HEK293 (cell line): ENCODE data around the gene RPS6KA5.

ENCODE experiments used
- YY1 ChIP-seq: fragments of 450-650 bp; formaldehyde crosslinking; IDR thresholded peaks from 2 replicates; pipeline ENCODE4 v1.5.1; 2018; ENCODE audit warnings: missing biosample characterization, missing genetic modification characterization
- ZBTB21 ChIP-seq: fragments of 450-650 bp; formaldehyde crosslinking; IDR thresholded peaks from 2 replicates; pipeline ENCODE4 v1.5.1; 2017; ENCODE audit warnings: missing biosample characterization, missing genetic modification characterization
- ZNF302 ChIP-seq: fragments of 450-650 bp; formaldehyde crosslinking; IDR thresholded peaks from 2 replicates; pipeline ENCODE4 v1.5.1; 2016; ENCODE audit warnings: missing biosample characterization, missing genetic modification characterization, low read depth
- ZNF660 ChIP-seq: fragments of 450-650 bp; IDR thresholded peaks from 2 replicates; pipeline ENCODE4 v1.5.1; 2018; ENCODE audit warnings: missing biosample characterization, mild to moderate bottlenecking, missing genetic modification characterization
- ZNF747 ChIP-seq: fragments of 450-650 bp; formaldehyde crosslinking; IDR thresholded peaks from 2 replicates; pipeline ENCODE4 v1.5.1; 2016; ENCODE audit warnings: missing biosample characterization, missing genetic modification characterization
- ZNF76 ChIP-seq: fragments of 450-650 bp; formaldehyde crosslinking; IDR thresholded peaks from 2 replicates; pipeline ENCODE4; 2016; ENCODE audit warnings: low read depth, missing biosample characterization, missing genetic modification characterization, borderline replicate concordance
- ZNF777 ChIP-seq: fragments of 450-650 bp; formaldehyde crosslinking; IDR thresholded peaks from 2 replicates; pipeline ENCODE4 v1.5.1; 2017; ENCODE audit warnings: missing biosample characterization, missing genetic modification characterization, borderline replicate concordance
- TF ChIP-seq, protein P1 (sequence below): fragments of 450-650 bp; formaldehyde crosslinking; IDR thresholded peaks from 2 replicates; pipeline ENCODE4 v1.5.1; 2016; ENCODE audit warnings: missing biosample characterization, missing genetic modification characterization
- TF ChIP-seq, protein P2 (sequence below): fragments of 450-650 bp; formaldehyde crosslinking; conservative IDR thresholded peaks from 2 replicates; pipeline ENCODE4 v1.5.1; 2016; ENCODE audit warnings: low read depth, missing biosample characterization, missing genetic modification characterization
- TF ChIP-seq, protein P3 (sequence below): IDR thresholded peaks from 2 replicates; pipeline ENCODE4 v1.6.1; 2011; ENCODE audit warnings: mild to moderate bottlenecking, low read depth, low read length, borderline replicate concordance
- TF ChIP-seq, protein P4 (sequence below): fragments of 450-650 bp; formaldehyde crosslinking; IDR thresholded peaks from 2 replicates; pipeline ENCODE4 v1.5.1; 2016; ENCODE audit warnings: missing biosample characterization, missing genetic modification characterization, borderline replicate concordance

DNA sequence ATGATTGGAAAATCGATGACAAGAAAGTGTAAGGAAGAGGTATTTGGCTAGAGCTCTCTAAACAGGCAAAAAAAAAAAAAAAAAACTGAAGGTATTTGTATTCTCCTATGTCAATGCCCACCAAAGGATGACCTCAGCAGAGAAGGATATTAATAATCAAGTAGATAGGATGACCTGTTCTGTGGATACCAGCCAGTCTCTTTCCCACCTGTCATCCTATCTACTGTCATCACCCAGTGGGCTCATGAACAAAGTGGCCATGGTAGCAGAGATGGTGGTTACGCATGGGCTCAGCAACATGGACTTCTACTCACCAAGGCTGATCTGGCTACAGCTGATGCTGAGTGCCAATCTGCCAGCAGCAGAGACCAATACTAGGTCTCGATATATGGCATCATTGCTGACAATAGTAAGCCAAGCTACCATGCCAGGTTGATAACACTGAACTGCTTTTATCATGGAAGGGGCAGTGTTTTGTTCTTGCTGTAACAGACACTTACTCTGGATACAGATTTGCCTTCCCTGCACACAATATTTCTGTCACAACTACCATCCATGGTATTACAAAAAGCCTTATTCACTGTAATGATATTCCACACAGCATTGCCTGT is 43.5 kb downstream of the RPS6KA5 start:
- TF ChIP-seq, protein P1, sequence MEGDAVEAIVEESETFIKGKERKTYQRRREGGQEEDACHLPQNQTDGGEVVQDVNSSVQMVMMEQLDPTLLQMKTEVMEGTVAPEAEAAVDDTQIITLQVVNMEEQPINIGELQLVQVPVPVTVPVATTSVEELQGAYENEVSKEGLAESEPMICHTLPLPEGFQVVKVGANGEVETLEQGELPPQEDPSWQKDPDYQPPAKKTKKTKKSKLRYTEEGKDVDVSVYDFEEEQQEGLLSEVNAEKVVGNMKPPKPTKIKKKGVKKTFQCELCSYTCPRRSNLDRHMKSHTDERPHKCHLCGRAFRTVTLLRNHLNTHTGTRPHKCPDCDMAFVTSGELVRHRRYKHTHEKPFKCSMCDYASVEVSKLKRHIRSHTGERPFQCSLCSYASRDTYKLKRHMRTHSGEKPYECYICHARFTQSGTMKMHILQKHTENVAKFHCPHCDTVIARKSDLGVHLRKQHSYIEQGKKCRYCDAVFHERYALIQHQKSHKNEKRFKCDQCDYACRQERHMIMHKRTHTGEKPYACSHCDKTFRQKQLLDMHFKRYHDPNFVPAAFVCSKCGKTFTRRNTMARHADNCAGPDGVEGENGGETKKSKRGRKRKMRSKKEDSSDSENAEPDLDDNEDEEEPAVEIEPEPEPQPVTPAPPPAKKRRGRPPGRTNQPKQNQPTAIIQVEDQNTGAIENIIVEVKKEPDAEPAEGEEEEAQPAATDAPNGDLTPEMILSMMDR (tag by site-specific recombination) = no peak
- TF ChIP-seq, protein P2, sequence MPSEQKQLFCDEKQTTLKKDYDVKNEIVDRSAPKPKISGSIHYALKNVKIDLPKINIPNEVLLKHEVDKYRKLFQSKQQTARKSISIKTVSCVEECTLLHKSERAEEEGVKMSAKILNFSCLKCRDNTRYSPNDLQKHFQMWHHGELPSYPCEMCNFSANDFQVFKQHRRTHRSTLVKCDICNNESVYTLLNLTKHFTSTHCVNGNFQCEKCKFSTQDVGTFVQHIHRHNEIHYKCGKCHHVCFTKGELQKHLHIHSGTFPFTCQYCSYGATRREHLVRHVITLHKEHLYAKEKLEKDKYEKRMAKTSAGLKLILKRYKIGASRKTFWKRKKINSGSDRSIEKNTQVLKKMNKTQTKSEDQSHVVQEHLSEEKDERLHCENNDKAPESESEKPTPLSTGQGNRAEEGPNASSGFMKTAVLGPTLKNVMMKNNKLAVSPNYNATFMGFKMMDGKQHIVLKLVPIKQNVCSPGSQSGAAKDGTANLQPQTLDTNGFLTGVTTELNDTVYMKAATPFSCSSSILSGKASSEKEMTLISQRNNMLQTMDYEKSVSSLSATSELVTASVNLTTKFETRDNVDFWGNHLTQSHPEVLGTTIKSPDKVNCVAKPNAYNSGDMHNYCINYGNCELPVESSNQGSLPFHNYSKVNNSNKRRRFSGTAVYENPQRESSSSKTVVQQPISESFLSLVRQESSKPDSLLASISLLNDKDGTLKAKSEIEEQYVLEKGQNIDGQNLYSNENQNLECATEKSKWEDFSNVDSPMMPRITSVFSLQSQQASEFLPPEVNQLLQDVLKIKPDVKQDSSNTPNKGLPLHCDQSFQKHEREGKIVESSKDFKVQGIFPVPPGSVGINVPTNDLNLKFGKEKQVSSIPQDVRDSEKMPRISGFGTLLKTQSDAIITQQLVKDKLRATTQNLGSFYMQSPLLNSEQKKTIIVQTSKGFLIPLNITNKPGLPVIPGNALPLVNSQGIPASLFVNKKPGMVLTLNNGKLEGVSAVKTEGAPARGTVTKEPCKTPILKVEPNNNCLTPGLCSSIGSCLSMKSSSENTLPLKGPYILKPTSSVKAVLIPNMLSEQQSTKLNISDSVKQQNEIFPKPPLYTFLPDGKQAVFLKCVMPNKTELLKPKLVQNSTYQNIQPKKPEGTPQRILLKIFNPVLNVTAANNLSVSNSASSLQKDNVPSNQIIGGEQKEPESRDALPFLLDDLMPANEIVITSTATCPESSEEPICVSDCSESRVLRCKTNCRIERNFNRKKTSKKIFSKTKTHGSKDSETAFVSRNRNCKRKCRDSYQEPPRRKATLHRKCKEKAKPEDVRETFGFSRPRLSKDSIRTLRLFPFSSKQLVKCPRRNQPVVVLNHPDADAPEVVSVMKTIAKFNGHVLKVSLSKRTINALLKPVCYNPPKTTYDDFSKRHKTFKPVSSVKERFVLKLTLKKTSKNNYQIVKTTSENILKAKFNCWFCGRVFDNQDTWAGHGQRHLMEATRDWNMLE = no peak
- TF ChIP-seq ZNF76 (tag by site-specific recombination) = no peak
- no peak for TF ChIP-seq ZBTB21 (tag by site-specific recombination)
- TF ChIP-seq ZNF660 (tag by site-specific recombination) = no peak
- no peak for TF ChIP-seq ZNF747 (tag by site-specific recombination)
- TF ChIP-seq, protein P3, sequence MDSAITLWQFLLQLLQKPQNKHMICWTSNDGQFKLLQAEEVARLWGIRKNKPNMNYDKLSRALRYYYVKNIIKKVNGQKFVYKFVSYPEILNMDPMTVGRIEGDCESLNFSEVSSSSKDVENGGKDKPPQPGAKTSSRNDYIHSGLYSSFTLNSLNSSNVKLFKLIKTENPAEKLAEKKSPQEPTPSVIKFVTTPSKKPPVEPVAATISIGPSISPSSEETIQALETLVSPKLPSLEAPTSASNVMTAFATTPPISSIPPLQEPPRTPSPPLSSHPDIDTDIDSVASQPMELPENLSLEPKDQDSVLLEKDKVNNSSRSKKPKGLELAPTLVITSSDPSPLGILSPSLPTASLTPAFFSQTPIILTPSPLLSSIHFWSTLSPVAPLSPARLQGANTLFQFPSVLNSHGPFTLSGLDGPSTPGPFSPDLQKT = no peak
- no peak for TF ChIP-seq ZNF302
- TF ChIP-seq YY1 (tag by site-specific recombination) = no peak
- no peak for TF ChIP-seq ZNF777
- TF ChIP-seq, protein P4, sequence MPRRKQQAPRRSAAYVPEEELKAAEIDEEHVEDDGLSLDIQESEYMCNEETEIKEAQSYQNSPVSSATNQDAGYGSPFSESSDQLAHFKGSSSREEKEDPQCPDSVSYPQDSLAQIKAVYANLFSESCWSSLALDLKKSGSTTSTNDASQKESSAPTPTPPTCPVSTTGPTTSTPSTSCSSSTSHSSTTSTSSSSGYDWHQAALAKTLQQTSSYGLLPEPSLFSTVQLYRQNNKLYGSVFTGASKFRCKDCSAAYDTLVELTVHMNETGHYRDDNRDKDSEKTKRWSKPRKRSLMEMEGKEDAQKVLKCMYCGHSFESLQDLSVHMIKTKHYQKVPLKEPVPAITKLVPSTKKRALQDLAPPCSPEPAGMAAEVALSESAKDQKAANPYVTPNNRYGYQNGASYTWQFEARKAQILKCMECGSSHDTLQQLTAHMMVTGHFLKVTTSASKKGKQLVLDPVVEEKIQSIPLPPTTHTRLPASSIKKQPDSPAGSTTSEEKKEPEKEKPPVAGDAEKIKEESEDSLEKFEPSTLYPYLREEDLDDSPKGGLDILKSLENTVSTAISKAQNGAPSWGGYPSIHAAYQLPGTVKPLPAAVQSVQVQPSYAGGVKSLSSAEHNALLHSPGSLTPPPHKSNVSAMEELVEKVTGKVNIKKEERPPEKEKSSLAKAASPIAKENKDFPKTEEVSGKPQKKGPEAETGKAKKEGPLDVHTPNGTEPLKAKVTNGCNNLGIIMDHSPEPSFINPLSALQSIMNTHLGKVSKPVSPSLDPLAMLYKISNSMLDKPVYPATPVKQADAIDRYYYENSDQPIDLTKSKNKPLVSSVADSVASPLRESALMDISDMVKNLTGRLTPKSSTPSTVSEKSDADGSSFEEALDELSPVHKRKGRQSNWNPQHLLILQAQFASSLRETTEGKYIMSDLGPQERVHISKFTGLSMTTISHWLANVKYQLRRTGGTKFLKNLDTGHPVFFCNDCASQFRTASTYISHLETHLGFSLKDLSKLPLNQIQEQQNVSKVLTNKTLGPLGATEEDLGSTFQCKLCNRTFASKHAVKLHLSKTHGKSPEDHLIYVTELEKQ (tag by site-specific recombination) = no peak
